Peyer's patch (tissue), 4 donors: ENCODE data around the gene TMEM260.

Experiments used
- POLR2A ChIP-seq, 2 donors: fragments of 450-650 bp; IDR thresholded peaks; one replicate each; pipeline ENCODE4 v1.5.1; 2017; ENCODE audit warnings: antibody characterized with exemption in 2 of 2, mild to moderate bottlenecking in 2 of 2, moderate library complexity in 2 of 2
- TF ChIP-seq, protein P1 (sequence below), 6 experiments: fragments of 450-650 bp in 4 of 6; fragments of 200-600 bp in 2 of 6; sonication (generic) in 1 of 6; IDR thresholded peaks; one replicate each; pipeline ENCODE4 v1.5.1; 2017 to 2019; ENCODE audit warnings: antibody characterized with exemption in 6 of 6, mild to moderate bottlenecking in 3 of 6, moderate library complexity in 1 of 6

- TF ChIP-seq, protein P1, sequence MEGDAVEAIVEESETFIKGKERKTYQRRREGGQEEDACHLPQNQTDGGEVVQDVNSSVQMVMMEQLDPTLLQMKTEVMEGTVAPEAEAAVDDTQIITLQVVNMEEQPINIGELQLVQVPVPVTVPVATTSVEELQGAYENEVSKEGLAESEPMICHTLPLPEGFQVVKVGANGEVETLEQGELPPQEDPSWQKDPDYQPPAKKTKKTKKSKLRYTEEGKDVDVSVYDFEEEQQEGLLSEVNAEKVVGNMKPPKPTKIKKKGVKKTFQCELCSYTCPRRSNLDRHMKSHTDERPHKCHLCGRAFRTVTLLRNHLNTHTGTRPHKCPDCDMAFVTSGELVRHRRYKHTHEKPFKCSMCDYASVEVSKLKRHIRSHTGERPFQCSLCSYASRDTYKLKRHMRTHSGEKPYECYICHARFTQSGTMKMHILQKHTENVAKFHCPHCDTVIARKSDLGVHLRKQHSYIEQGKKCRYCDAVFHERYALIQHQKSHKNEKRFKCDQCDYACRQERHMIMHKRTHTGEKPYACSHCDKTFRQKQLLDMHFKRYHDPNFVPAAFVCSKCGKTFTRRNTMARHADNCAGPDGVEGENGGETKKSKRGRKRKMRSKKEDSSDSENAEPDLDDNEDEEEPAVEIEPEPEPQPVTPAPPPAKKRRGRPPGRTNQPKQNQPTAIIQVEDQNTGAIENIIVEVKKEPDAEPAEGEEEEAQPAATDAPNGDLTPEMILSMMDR (IDR thresholded peaks at IDR 0.05) = no peak
- TF ChIP-seq POLR2A (IDR thresholded peaks at IDR 0.05) = no peak
Observed at GRCh38 chr14:56559182-56559581, 20.4 kb upstream of the TMEM260 start.
